ENCODE data around the gene C1orf141. TPM values are rescaled to one million over a fixed set of nuclear protein-coding genes. Genes with fewer than 3 reads are reported as not detected.

The C1orf141 gene
- polyA plus RNA-seq, 3 donors from 2014 or later: not detected

GRCh38 chr1:67135354-67135753 lies 584 bp upstream of the C1orf141 start:
- Mint-ChIP-seq H3K9me3 (no peaks in the 10 kb centered on the region), H3K27ac (no peak overlapping the region), H3K4me3 (peak overlapping the region in 2 of 5 donors; percentile 62 to 87), H3K27me3 (ENCODE audit: low read depth in 3 of 3) (peaks cover 2 to 9% (median 4%) of the 10 kb centered on the region in 3 donors), H3K4me1 (peaks cover 8 to 9% of the 10 kb centered on the region in 2 donors), H3K36me3 (no peaks in the 10 kb centered on the region)
- DNase-seq: no peak

GRCh38 chr1:67133177-67133576 lies 1.6 kb downstream of the C1orf141 start:
- Mint-ChIP-seq H3K27ac (no peak overlapping the region), H3K36me3 (no peaks in the 10 kb centered on the region), H3K4me1 (peaks cover 8 to 9% of the 10 kb centered on the region in 2 donors), H3K4me3 (peak overlapping the region in 1 of 5 donors; percentile 41), H3K9me3 (no peaks in the 10 kb centered on the region), H3K27me3 (ENCODE audit: low read depth in 3 of 3) (peaks cover 2 to 9% (median 4%) of the 10 kb centered on the region in 3 donors)
- no peak for DNase-seq

- peaks cover 2 to 9% (median 4%) of the 10 kb centered on the region in 3 donors for H3K27me3 Mint-ChIP-seq (ENCODE audit: low read depth in 3 of 3)
- H3K4me3 Mint-ChIP-seq: no peak overlapping the region
- peaks cover 9 to 15% of the 10 kb centered on the region in 2 donors for H3K4me1 Mint-ChIP-seq
- no peaks in the 10 kb centered on the region for H3K9me3 Mint-ChIP-seq
- H3K36me3 Mint-ChIP-seq: no peaks in the 10 kb centered on the region
- H3K27ac Mint-ChIP-seq: no peak overlapping the region
- DNase-seq: no peak
Observed at GRCh38 chr1:67130673-67131072, 4.1 kb downstream of the C1orf141 start.

- Mint-ChIP-seq H3K9me3 (no peaks in the 10 kb centered on the region), H3K27ac (no peak overlapping the region), H3K27me3 (ENCODE audit: low read depth in 3 of 3) (no peaks in the 10 kb centered on the region), H3K4me1 (peaks cover 0 to 7% of the 10 kb centered on the region in 2 donors), H3K36me3 (no peaks in the 10 kb centered on the region), H3K4me3 (no peak overlapping the region)
- DNase-seq: no peak
Observed at GRCh38 chr1:67126974-67127373, 7.8 kb downstream of the C1orf141 start.

- H3K27me3 Mint-ChIP-seq (ENCODE audit: low read depth in 3 of 3): no peaks in the 10 kb centered on the region
- no peak for DNase-seq
- H3K36me3 Mint-ChIP-seq: no peaks in the 10 kb centered on the region
- no peak overlapping the region for H3K4me3 Mint-ChIP-seq
- H3K27ac Mint-ChIP-seq: no peak overlapping the region
- no peaks in the 10 kb centered on the region for H3K9me3 Mint-ChIP-seq
- H3K4me1 Mint-ChIP-seq: peaks cover 0 to 7% of the 10 kb centered on the region in 2 donors
Observed at GRCh38 chr1:67126111-67126746, 8.5 kb downstream of the C1orf141 start.

GRCh38 chr1:67124455-67124854 lies 10.3 kb downstream of the C1orf141 start:
- Mint-ChIP-seq H3K4me1 (peaks cover 0 to 7% of the 10 kb centered on the region in 2 donors), H3K27me3 (ENCODE audit: low read depth in 3 of 3) (no peaks in the 10 kb centered on the region), H3K9me3 (peaks cover 0 to under 1% (median 0%) of the 10 kb centered on the region in 6 donors), H3K4me3 (no peak overlapping the region), H3K36me3 (peaks cover 0 to 2% (median 0%) of the 10 kb centered on the region in 3 donors), H3K27ac (no peak overlapping the region)
- no peak for DNase-seq

- Mint-ChIP-seq H3K36me3 (peaks cover 0 to 6% (median 0%) of the 10 kb centered on the region in 3 donors), H3K27me3 (ENCODE audit: low read depth in 3 of 3) (no peaks in the 10 kb centered on the region), H3K27ac (no peak overlapping the region), H3K9me3 (peaks cover 0 to 2% (median 0%) of the 10 kb centered on the region in 6 donors), H3K4me3 (no peak overlapping the region), H3K4me1 (peaks cover 0 to under 1% of the 10 kb centered on the region in 2 donors)
- no peak for DNase-seq
Observed at GRCh38 chr1:67120855-67121619, 13.7 kb downstream of the C1orf141 start.

GRCh38 chr1:67118646-67119045 lies 16.1 kb downstream of the C1orf141 start:
- no peaks in the 10 kb centered on the region for H3K4me1 Mint-ChIP-seq
- H3K4me3 Mint-ChIP-seq: no peak overlapping the region
- H3K36me3 Mint-ChIP-seq: peaks cover 0 to 11% (median 0%) of the 10 kb centered on the region in 3 donors
- H3K9me3 Mint-ChIP-seq: peaks cover 0 to 2% (median 0%) of the 10 kb centered on the region in 6 donors
- H3K27ac Mint-ChIP-seq: no peak overlapping the region
- no peaks in the 10 kb centered on the region for H3K27me3 Mint-ChIP-seq (ENCODE audit: low read depth in 3 of 3)
- DNase-seq: no peak

GRCh38 chr1:67118191-67118590 lies 16.6 kb downstream of the C1orf141 start:
- no peak overlapping the region for H3K27ac Mint-ChIP-seq
- no peaks in the 10 kb centered on the region for H3K4me1 Mint-ChIP-seq
- H3K27me3 Mint-ChIP-seq (ENCODE audit: low read depth in 3 of 3): no peaks in the 10 kb centered on the region
- no peak overlapping the region for H3K4me3 Mint-ChIP-seq
- peaks cover 0 to 2% (median 0%) of the 10 kb centered on the region in 6 donors for H3K9me3 Mint-ChIP-seq
- H3K36me3 Mint-ChIP-seq: peaks cover 0 to 11% (median 0%) of the 10 kb centered on the region in 3 donors
- DNase-seq: no peak

- H3K27ac Mint-ChIP-seq: no peak overlapping the region
- no peaks in the 10 kb centered on the region for H3K4me1 Mint-ChIP-seq
- H3K36me3 Mint-ChIP-seq: peaks cover 0 to 6% (median 0%) of the 10 kb centered on the region in 3 donors
- DNase-seq: no peak
- no peaks in the 10 kb centered on the region for H3K9me3 Mint-ChIP-seq
- no peak overlapping the region for H3K4me3 Mint-ChIP-seq
- H3K27me3 Mint-ChIP-seq (ENCODE audit: low read depth in 3 of 3): no peaks in the 10 kb centered on the region
Observed at GRCh38 chr1:67114162-67114561, 20.6 kb downstream of the C1orf141 start.

- DNase-seq: no peak
- no peak overlapping the region for H3K27ac Mint-ChIP-seq
- H3K9me3 Mint-ChIP-seq: no peaks in the 10 kb centered on the region
- H3K27me3 Mint-ChIP-seq (ENCODE audit: low read depth in 3 of 3): peaks cover 0 to 7% (median 0%) of the 10 kb centered on the region in 3 donors
- H3K36me3 Mint-ChIP-seq: peaks cover 0 to 5% (median 0%) of the 10 kb centered on the region in 3 donors
- H3K4me3 Mint-ChIP-seq: no peak overlapping the region
- H3K4me1 Mint-ChIP-seq: no peaks in the 10 kb centered on the region
Observed at GRCh38 chr1:67110352-67110751, 24.4 kb downstream of the C1orf141 start.

- H3K4me1 Mint-ChIP-seq: peaks cover 0 to 7% of the 10 kb centered on the region in 2 donors
- no peak overlapping the region for H3K27ac Mint-ChIP-seq
- DNase-seq: no peak
- peaks cover 2 to 9% (median 5%) of the 10 kb centered on the region in 3 donors for H3K27me3 Mint-ChIP-seq (ENCODE audit: low read depth in 3 of 3)
- H3K4me3 Mint-ChIP-seq: no peak overlapping the region
- H3K36me3 Mint-ChIP-seq: no peaks in the 10 kb centered on the region
- no peaks in the 10 kb centered on the region for H3K9me3 Mint-ChIP-seq
Observed at GRCh38 chr1:67105508-67105907, 29.3 kb downstream of the C1orf141 start.

- H3K4me3 Mint-ChIP-seq: no peak overlapping the region
- no peaks in the 10 kb centered on the region for H3K9me3 Mint-ChIP-seq
Observed at GRCh38 chr1:67103548-67103947, 31.2 kb downstream of the C1orf141 start.

GRCh38 chr1:67100833-67101232 lies 33.9 kb downstream of the C1orf141 start:
- Mint-ChIP-seq H3K27ac (no peak overlapping the region), H3K36me3 (no peaks in the 10 kb centered on the region), H3K4me1 (peaks cover 0 to 8% of the 10 kb centered on the region in 2 donors), H3K27me3 (ENCODE audit: low read depth in 3 of 3) (peaks cover 4 to 5% (median 5%) of the 10 kb centered on the region in 3 donors), H3K9me3 (no peaks in the 10 kb centered on the region), H3K4me3 (no peak overlapping the region)
- DNase-seq: no peak

More at GRCh38 chr1:67103548-67103947, 31.2 kb downstream of the C1orf141 start:
- no peak for DNase-seq
- H3K4me1 Mint-ChIP-seq: peaks cover 0 to 8% of the 10 kb centered on the region in 2 donors
- no peaks in the 10 kb centered on the region for H3K36me3 Mint-ChIP-seq
- H3K27me3 Mint-ChIP-seq (ENCODE audit: low read depth in 3 of 3): peaks cover 2 to 8% (median 5%) of the 10 kb centered on the region in 3 donors
- H3K27ac Mint-ChIP-seq: no peak overlapping the region
